K562 (cell line): ENCODE data around the gene PCYT1A. TPM values are rescaled to one million over a fixed set of nuclear protein-coding genes. Genes with fewer than 3 reads are reported as not detected.

ENCODE experiments used
- ATF6 ChIP-seq: sonication (generic); formaldehyde crosslinking; IDR thresholded peaks from 2 replicates; pipeline ENCODE4 v1.4.0; 2020; ENCODE audit warnings: mild to moderate bottlenecking, missing genetic modification reagents
- CHAMP1 ChIP-seq: fragments of 450-650 bp; IDR thresholded peaks from 2 replicates; pipeline ENCODE4 v1.6.1; 2016; ENCODE audit warnings: mild to moderate bottlenecking
- E2F8 ChIP-seq: fragments of 450-650 bp; IDR thresholded peaks from 2 replicates; pipeline ENCODE4 v1.7.1; 2018; ENCODE audit warnings: mild to moderate bottlenecking, low read depth; ENCODE audit not compliant: partially characterized antibody
- EGR1 ChIP-seq: fragments of 450-650 bp; conservative IDR thresholded peaks from 2 replicates; pipeline ENCODE4 v1.6.1; 2017; ENCODE audit warnings: mild to moderate bottlenecking
- EZH2 ChIP-seq: IDR thresholded peaks from 2 replicates; pipeline ENCODE4 v1.6.1; 2012; ENCODE audit warnings: low read depth, mild to moderate bottlenecking, inconsistent platforms, low read length, borderline replicate concordance
- FUS ChIP-seq: fragments of 200-400 bp; formaldehyde crosslinking; optimal IDR thresholded peaks from 2 replicates; pipeline ENCODE3; 2017; ENCODE audit warnings: low read depth, low read length
- HMGN3 ChIP-seq: IDR thresholded peaks from 2 replicates; pipeline ENCODE4 v1.6.1; 2011; ENCODE audit warnings: borderline replicate concordance, low read depth, mild to moderate bottlenecking, mixed read lengths, low read length; ENCODE audit not compliant: insufficient read length; ENCODE audit errors: extremely low read depth
- KAT8 ChIP-seq: fragments of 450-650 bp; IDR thresholded peaks from 2 replicates; pipeline ENCODE4 v1.6.1; 2016; ENCODE audit warnings: low read depth, mild to moderate bottlenecking
- LEF1 ChIP-seq: fragments of 450-650 bp; IDR thresholded peaks from 2 replicates; pipeline ENCODE4 v1.6.1; 2016; ENCODE audit warnings: mild to moderate bottlenecking
- MEIS2 ChIP-seq: fragments of 450-650 bp; IDR thresholded peaks from 2 replicates; pipeline ENCODE4 v1.6.1; 2014; ENCODE audit warnings: mild to moderate bottlenecking; ENCODE audit not compliant: partially characterized antibody
- POLR3G ChIP-seq: IDR thresholded peaks from 2 replicates; pipeline ENCODE4 v1.6.1; 2011; ENCODE audit not compliant: insufficient read length, insufficient replicate concordance; ENCODE audit errors: extremely low read depth
- RBM25 ChIP-seq: fragments of 200-400 bp; formaldehyde crosslinking; IDR thresholded peaks from 2 replicates; pipeline ENCODE4 v1.6.1; 2018; ENCODE audit warnings: low read length, low read depth, moderate library complexity; ENCODE audit not compliant: severe bottlenecking
- RNF2 ChIP-seq: sonication (generic); IDR thresholded peaks from 2 replicates; pipeline ENCODE4 v1.6.1; 2016
- ZFP36 ChIP-seq: fragments of 150-350 bp; IDR thresholded peaks from 2 replicates; pipeline ENCODE4 v1.6.1; 2018; ENCODE audit warnings: low read length, low read depth; ENCODE audit not compliant: partially characterized antibody
- ZNF12 ChIP-seq: sonication (generic); formaldehyde crosslinking; IDR thresholded peaks from 2 replicates; pipeline ENCODE4 v1.4.0; 2020; ENCODE audit warnings: mild to moderate bottlenecking, missing genetic modification reagents
- ZNF143 ChIP-seq: sonication (generic); formaldehyde crosslinking; IDR thresholded peaks from 2 replicates; pipeline ENCODE4 v1.9.0; 2022; ENCODE audit warnings: mild to moderate bottlenecking, missing genetic modification reagents
- ZNF395 ChIP-seq: fragments of 200-800 bp; sonication (Bioruptor generic); IDR thresholded peaks from 2 replicates; pipeline ENCODE4 v1.6.1; 2017; ENCODE audit warnings: missing genetic modification characterization, missing compliant biosample characterization
- ZNF408 ChIP-seq: fragments of 250-450 bp; sonication (Bioruptor Pico); IDR thresholded peaks from 2 replicates; pipeline ENCODE4 v1.4.0; 2020; ENCODE audit warnings: low read depth, mild to moderate bottlenecking, moderate library complexity
- ZNF76 ChIP-seq: fragments of 250-450 bp; sonication (Bioruptor Pico); IDR thresholded peaks from 2 replicates; pipeline ENCODE4 v1.4.0; 2020; ENCODE audit warnings: mild to moderate bottlenecking, moderate library complexity, borderline replicate concordance
- ZZZ3 ChIP-seq: fragments of 450-650 bp; IDR thresholded peaks from 2 replicates; pipeline ENCODE4 v1.6.1; 2016; ENCODE audit warnings: antibody characterized with exemption, mild to moderate bottlenecking, moderate library complexity
- polyA plus RNA-seq, 8 experiments: library from polyadenylated mRNA; depleted of rRNA in 4 of 8; stranded (reverse) in 5 of 8; unstranded in 3 of 8; fragments of >200 nt; fragmentation: Nextera tagmentation in 2 of 8; fragmentation: Illumina TruSeq in 1 of 8; extraction: Ambion mirVana in 2 of 8; extraction: Trizol in 1 of 8; gene quantifications; 2 replicates each; pipeline versions ENCODE4 v1.2.1 to v1.2.3, GENCODE V29; 2011 to 2014; ENCODE audit warnings: inconsistent platforms in 1 of 8, missing spikeins in 1 of 8
- total RNA-seq, 7 experiments: library from RNA; depleted of rRNA in 6 of 7; stranded (reverse); fragments of >200 nt in 6 of 7; fragmentation: Illumina TruSeq in 2 of 7; extraction: Trizol in 2 of 7; gene quantifications; 2 replicates each; pipeline versions ENCODE4 v1.2.1 to v1.2.3, GENCODE V29; 2011 to 2021; ENCODE audit warnings: low replicate concordance in 1 of 7

PCYT1A gene
- total and polyA plus RNA-seq, 9 of the 15 experiments (the other 6 are each of a cell fraction or from before 2014, with no cell fraction given): 13.4 to 62.8 (median 49.4) TPM

GRCh38 chr3:196317687-196318467 is 30.4 kb upstream of the PCYT1A start, which contains the start of gene DYNLT2B (continued):
- TF ChIP-seq E2F8 (peak; percentile 51), MEIS2 (peak; percentile 90), ATF6 (peak; percentile 93; the same call in 1 of the 2 replicates), LEF1 (no peak; the same call in 1 of the 2 replicates), CHAMP1 (no peak), ZNF143 (CRISPR knock-in tag) (no peak), ZNF12 (peak; percentile 90), RNF2 (no peak), ZZZ3 (no peak), POLR3G (no peak), HMGN3 (no peak), ZNF408 (CRISPR knock-in tag) (no peak), KAT8 (no peak), RBM25 (peak; percentile 56), FUS (no peak), EGR1 (no peak), ZNF76 (CRISPR knock-in tag) (no peak), ZFP36 (no peak), EZH2 (no peak), ZNF395 (CRISPR knock-in tag) (no peak)
